PC-3 (cell line): ENCODE measurements around the gene LYSMD3. TPM values are rescaled to one million over a fixed set of nuclear protein-coding genes. Genes with fewer than 3 reads are reported as not detected.

ENCODE experiments used
- ATAC-seq: fragments of 200-7000 bp; cut with Tn5 transposase; 2 replicates; pipeline ENCODE4 v1.9.1; 2020; ENCODE audit warnings: mild to moderate bottlenecking, moderate library complexity
- BruUV-seq: library from RNA; stranded (reverse); fragments of 400-500 nt; replicated peaks from 2 replicates; lab custom pipeline; 2021; lab: Mats Ljungman, UMichigan
- CTCF ChIA-PET: fragments of 300-600 bp; sonication (Branson Sonifier 250); formaldehyde crosslinking; loops from one replicate; lab custom pipeline; 2022; ENCODE audit warnings: antibody characterized with exemption; lab: Charles Lee
- POLR2A ChIA-PET: fragments of 300-600 bp; sonication (Branson Sonifier 250); formaldehyde crosslinking; loops from one replicate; lab custom pipeline; 2022; ENCODE audit warnings: antibody characterized with exemption; ENCODE audit not compliant: unreplicated experiment; lab: Charles Lee
- DNase-seq: peaks from one replicate; pipeline ENCODE4 v3.0.0-alpha.2; 2015
- H2AFZ ChIP-seq: fragments of 300-600 bp; sonication (generic); 2 replicates; pipeline ENCODE4 v1.6.0; 2016; ENCODE audit warnings: antibody characterized with exemption, low read length
- H3F3A ChIP-seq: fragments of 300-600 bp; sonication (generic); one replicate; pipeline ENCODE4 v1.6.0; 2017; ENCODE audit warnings: antibody characterized with exemption, low read length, control low read depth, mild to moderate bottlenecking; ENCODE audit not compliant: unreplicated experiment
- H3K27ac ChIP-seq: fragments of 300-600 bp; sonication (generic); 2 replicates; pipeline ENCODE4 v1.5.1; 2016; ENCODE audit warnings: mild to moderate bottlenecking, low read length
- H3K27me3 ChIP-seq: fragments of 300-600 bp; sonication (generic); 2 replicates; pipeline ENCODE4 v1.6.1; 2016; ENCODE audit warnings: low read length, mixed read lengths
- H3K36me3 ChIP-seq: fragments of 300-600 bp; sonication (generic); 2 replicates; pipeline ENCODE4 v1.6.1; 2016; ENCODE audit warnings: low read depth, mixed run types, low read length, mixed read lengths
- H3K4me1 ChIP-seq: fragments of 300-600 bp; sonication (generic); 2 replicates; pipeline ENCODE4 v1.5.1; 2016; ENCODE audit warnings: low read length; ENCODE audit not compliant: insufficient read depth
- H3K4me2 ChIP-seq: fragments of 300-600 bp; sonication (generic); 2 replicates; pipeline ENCODE4 v1.6.0; 2016; ENCODE audit warnings: low read length
- H3K4me3 ChIP-seq: fragments of 300-600 bp; sonication (generic); 2 replicates; pipeline ENCODE4 v1.5.1; 2016; ENCODE audit warnings: mild to moderate bottlenecking, low read length, mixed read lengths
- H3K79me2 ChIP-seq: fragments of 300-600 bp; sonication (generic); 2 replicates; pipeline ENCODE4 v1.6.1; 2017; ENCODE audit warnings: low read length, mixed read lengths
- H3K9ac ChIP-seq: fragments of 300-600 bp; sonication (generic); 2 replicates; pipeline ENCODE4 v1.6.0; 2016; ENCODE audit warnings: mild to moderate bottlenecking, low read length
- H3K9me2 ChIP-seq: fragments of 300-600 bp; sonication (generic); replicated peaks from 2 replicates; pipeline ENCODE4 v1.6.1; 2016; ENCODE audit warnings: mixed run types, low read length, mixed read lengths
- H3K9me3 ChIP-seq: fragments of 300-600 bp; sonication (generic); 2 replicates; pipeline ENCODE4 v1.6.1; 2016; ENCODE audit warnings: low read length, mixed read lengths
- H4K20me1 ChIP-seq: fragments of 300-600 bp; sonication (generic); 2 replicates; pipeline ENCODE4 v1.6.1; 2016; ENCODE audit warnings: low read length, mixed read lengths
- CTCF ChIP-seq: fragments of 300-600 bp; sonication (generic); conservative IDR thresholded peaks from 2 replicates; pipeline ENCODE4 v1.5.1; 2017; ENCODE audit warnings: antibody characterized with exemption, low read depth, mild to moderate bottlenecking, low read length
- EZH2 ChIP-seq: fragments of 300-600 bp; sonication (generic); IDR thresholded peaks from one replicate; pipeline ENCODE4 v1.6.1; 2017; ENCODE audit warnings: antibody characterized with exemption, mild to moderate bottlenecking, low read length; ENCODE audit not compliant: unreplicated experiment
- EZH2phosphoT487 ChIP-seq: fragments of 300-600 bp; sonication (generic); IDR thresholded peaks from 2 replicates; pipeline ENCODE4 v1.6.1; 2018; ENCODE audit warnings: mild to moderate bottlenecking, antibody characterized with exemption, low read length, borderline replicate concordance
- intact Hi-C: fragments of 100-400 bp; cut with micrococcal nuclease; formaldehyde crosslinking; loops from 2 replicates; pipeline ENCODE4 v1.9.0; 2023
- total RNA-seq: library from RNA; depleted of rRNA; stranded (reverse); fragments of >200 nt; gene quantifications from 2 replicates; pipeline ENCODE4 v1.2.3, GENCODE V29; 2014; rRNA removed

LYSMD3 gene
- total RNA-seq, 1 experiment from 2014 or later: 10.0 TPM

DNA sequence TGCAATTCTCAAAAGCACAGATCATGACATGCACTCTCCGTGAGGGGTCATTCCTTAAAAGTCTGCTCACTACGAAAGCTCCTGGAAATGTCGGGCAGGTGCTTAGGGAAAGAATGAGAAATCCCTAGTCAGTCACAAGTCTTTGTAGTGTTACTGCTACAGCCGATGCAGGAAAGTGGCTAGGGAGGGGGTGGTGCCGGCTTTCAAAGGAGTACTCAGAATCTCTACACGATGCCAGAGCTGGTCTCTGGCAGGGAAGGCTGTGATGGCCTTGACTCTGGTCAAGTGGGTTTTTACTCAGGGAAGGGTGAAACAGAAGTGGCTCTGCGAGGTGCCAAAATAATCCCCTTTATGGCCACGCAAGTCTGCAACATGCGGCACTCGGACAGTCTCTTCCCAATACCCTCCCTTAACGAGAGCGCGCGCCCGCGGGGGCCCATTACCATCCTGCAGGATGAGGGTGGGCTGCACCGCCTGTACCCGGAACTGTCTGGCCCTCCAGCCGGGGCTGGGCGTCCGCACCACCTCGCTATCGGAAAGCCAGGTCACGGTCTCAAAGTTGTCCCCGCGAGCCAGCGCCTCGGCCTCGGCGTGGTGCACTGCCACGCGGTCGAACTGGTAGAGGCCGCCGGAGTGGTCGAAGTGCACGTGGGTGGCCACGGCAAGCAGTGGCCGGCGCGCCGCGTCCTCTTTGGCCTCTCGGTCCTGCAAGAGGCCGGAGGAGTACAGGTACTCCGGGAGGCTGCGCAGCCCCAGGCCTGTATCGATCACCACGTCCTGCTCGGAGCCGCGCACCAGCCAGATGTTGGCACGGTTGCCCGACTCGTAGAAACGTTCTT lies 55.8 kb downstream of the LYSMD3 start:
- Histone ChIP-seq H3K9me2 (no peaks in the 10 kb centered on the region), H3F3A (no peaks in the 10 kb centered on the region), H3K4me1 (peaks cover 25% of the 10 kb centered on the region), H3K4me2 (peak overlapping the region; percentile 90), H3K27ac (peak overlapping the region; percentile 68), H3K9me3 (no peaks in the 10 kb centered on the region), H3K36me3 (no peaks in the 10 kb centered on the region), H3K9ac (peak overlapping the region; percentile 85), H3K4me3 (peak overlapping the region; percentile 94), H4K20me1 (no peaks in the 10 kb centered on the region), H3K79me2 (peaks cover 85% of the 10 kb centered on the region), H3K27me3 (no peaks in the 10 kb centered on the region), H2AFZ (peak overlapping the region; percentile 89)
- TF ChIP-seq EZH2 (no peak), CTCF (no peak), EZH2phosphoT487 (no peak)
- ATAC-seq (peak; percentile 26), DNase-seq (peak; percentile 47)
- TSS peak; percentile 29 for BruUV-seq
- CTCF ChIA-PET: interaction anchor here (0.6 to 1.6 kb wide), 2 partner anchors 56 to 57 kb away, joined by 3 to 7 read pairs; partner anchors contain the start of gene LYSMD3
- intact Hi-C loops: loop anchor here (1.0 to 2.0 kb wide), 6 partner anchors 35 to 310 kb away; partner anchors contain the start of genes ADGRV1 and LYSMD3
- POLR2A ChIA-PET: interaction anchor here (0.6 to 2.1 kb wide), 4 partner anchors 45 to 421 kb away, joined by 3 to 5 read pairs (median 4); partner anchors contain the start of gene LYSMD3

DNA sequence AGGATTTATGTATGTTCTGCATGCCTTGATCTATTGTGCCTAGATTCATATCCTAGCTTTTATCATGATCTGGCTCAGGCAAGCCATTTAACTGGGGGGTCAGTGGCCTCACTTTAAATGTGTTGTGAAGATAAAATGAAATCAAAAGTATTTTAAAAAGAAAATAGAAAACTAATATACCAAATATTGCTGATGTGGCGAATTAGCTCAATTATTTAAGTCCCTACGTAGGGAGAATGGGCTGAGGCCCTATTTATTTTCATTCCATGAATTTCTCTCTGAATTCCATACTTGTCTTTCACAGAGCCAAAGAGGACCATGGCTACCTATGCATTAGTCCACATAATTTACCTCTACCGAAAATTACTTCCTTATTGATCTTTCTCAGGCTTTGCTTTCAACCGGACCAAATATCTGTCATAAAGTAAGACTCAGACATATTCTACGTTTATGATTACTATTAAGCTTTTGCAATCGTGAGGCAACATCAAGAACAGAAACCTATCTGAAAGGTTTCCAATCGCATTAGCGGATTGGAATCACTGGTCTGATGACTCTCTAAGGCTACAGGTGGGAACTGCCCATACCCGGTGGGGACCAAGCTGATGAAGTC lies 56.5 kb downstream of the LYSMD3 start:
- Histone ChIP-seq H3K9ac (peak overlapping the region; percentile 85), H3K9me3 (no peaks in the 10 kb centered on the region), H4K20me1 (no peaks in the 10 kb centered on the region), H3K4me2 (peak overlapping the region; percentile 90), H3K4me1 (peaks cover 25% of the 10 kb centered on the region), H3K4me3 (peak overlapping the region; percentile 94), H3K27ac (no peak overlapping the region), H3K79me2 (peaks cover 81% of the 10 kb centered on the region), H3K36me3 (no peaks in the 10 kb centered on the region), H3K27me3 (no peaks in the 10 kb centered on the region), H3K9me2 (no peaks in the 10 kb centered on the region), H3F3A (no peaks in the 10 kb centered on the region), H2AFZ (peak overlapping the region; percentile 89)
- no peak for TF ChIP-seq CTCF
- TF ChIP-seq EZH2phosphoT487: no peak
- TF ChIP-seq EZH2: no peak
- intact Hi-C loops: no loop called here
- no TSS peak for BruUV-seq
- ATAC-seq: peak; percentile 0; the same call in 1 of the 2 replicates
- ChIA-PET POLR2A (interaction anchor here (0.6 kb wide), 1 partner anchor 62 kb away, joined by 3 read pairs; no protein-coding TSS in a partner anchor), CTCF (interaction anchor here (0.6 kb wide), 1 partner anchor 56 kb away, joined by 4 read pairs; the partner anchor contains the start of gene LYSMD3)
- DNase-seq: no peak

Other genes with a start within 250 kb of the LYSMD3 start
- 28.5 and 39.2 TPM in 2 replicates for gene CETN3, start 119.8 kb downstream of the LYSMD3 start, total RNA-seq
- gene MBLAC2, start 54.8 kb downstream of the LYSMD3 start, total RNA-seq: 7.8 and 12.4 TPM in 2 replicates
- gene POLR3G, start 54.7 kb downstream of the LYSMD3 start, total RNA-seq: 34.6 and 42.2 TPM in 2 replicates
- gene ADGRV1, start 29.2 kb upstream of the LYSMD3 start, total RNA-seq: 22.7 and 27.2 TPM in 2 replicates